GM19239 (cell line): ENCODE measurements around the gene SVEP1.
"Not testable (repeated sequence)": the region's sequence is repeated elsewhere in the genome, so short reads cannot be mapped to it uniquely, and the experiment has no call there.

Experiments used
- DNase-seq: peaks from one replicate; pipeline ENCODE4 v3.0.0; 2011; ENCODE audit warnings: low spot score; ENCODE audit not compliant: insufficient read length
- FAIRE-seq: peaks from 2 replicates; lab custom pipeline; 2011; peaks lifted over from hg19 to GRCh38; lab: Jason Lieb, UNC

The SVEP1 gene

DNA sequence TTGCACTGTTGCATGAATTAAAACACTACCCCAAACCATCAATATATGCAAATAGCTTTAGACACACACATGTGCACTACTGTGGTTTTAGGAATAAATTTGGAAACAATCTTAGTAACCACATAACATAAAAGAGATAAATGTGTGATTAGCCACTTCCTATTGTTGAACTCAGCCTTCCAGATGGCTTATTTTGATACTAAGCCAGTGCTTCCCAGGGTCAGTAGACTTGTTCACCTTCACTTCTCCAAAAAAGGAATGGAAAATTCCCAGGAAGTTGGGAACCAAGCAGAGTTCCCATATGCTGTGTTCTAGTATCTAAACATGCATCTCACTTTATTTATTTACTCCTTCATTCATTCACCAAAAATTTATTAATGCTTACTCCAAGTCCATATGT, 47.8 kb downstream of the SVEP1 start:
- DNase-seq (no peak), FAIRE-seq (no peak)

DNA sequence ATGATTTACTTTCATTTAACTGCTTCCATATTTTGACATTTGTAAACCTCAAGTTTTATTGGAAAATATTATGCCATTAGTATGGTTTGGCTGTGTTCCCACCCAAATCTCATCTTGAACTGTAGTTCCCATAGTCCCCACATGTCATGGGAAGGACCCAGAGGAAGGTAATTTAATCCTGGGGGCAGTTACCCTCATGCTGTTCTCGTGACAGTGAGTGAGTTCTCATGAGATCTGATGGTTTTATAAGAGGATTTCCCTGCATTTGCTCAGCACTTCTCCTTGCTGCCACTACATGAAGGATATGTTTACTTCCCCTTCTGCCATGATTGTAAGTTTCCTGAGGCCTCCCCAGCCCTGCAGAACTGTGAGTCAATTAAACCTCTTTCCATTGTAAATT, 48.3 kb downstream of the SVEP1 start:
- not testable (repeated sequence) for DNase-seq, FAIRE-seq

DNA sequence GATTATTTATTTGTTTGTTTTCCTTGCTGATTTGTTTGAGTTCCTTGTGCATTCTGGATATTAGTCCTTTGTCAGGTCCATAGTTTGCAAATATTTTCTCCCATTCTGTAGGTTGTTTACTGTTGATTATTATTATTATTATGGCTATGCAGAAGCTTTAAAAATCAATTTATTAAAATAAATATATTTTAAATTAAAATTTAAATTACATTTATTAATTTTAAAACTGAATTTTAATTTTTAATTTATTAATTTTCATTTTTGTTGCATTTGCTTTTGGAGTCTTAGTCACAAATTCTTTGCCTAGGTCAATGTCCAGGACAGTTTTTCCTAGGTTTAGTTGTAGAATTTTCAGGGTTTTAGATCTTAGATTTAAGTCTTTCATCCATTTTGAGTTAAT, 50.9 kb downstream of the SVEP1 start:
- FAIRE-seq (no peak), DNase-seq (no peak)

DNA sequence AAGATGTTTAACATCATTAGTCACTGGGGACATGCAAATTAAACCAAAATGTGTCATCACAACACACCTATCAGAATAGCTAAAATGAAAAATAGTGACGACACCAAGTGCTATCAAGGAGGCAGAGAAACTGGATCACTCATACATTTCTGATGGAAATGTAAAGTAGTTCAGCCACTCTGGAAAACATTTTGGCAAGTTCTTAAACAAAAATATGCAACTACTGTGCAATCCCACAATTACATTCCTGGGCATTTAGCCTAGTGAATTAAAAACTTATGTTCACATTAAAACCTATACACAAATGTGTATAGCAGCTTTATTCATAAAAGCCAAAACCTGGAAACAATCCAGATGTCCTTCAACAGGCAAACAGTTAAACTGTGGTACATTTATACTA, 53.1 kb downstream of the SVEP1 start:
- FAIRE-seq (no peak), DNase-seq (no peak)

DNA sequence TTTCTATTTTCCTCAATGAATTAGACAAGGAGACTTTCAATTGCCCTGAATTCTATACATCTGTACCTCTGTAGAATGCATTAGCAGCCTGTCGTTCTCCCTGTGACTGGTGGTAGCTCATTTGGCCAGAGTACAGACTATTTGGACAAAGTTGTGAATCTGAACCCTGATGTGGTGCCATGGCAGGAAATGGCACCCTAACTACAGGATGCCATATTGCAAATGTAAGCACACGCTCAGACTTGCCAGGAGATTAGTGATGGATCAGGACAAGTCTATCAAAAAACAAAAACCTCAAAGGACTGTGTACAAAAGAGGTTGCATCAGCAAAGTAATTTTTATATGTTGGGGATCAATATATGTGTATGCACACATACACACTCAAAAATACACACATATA, 58.3 kb downstream of the SVEP1 start:
- no peak for FAIRE-seq
- DNase-seq: no peak

DNA sequence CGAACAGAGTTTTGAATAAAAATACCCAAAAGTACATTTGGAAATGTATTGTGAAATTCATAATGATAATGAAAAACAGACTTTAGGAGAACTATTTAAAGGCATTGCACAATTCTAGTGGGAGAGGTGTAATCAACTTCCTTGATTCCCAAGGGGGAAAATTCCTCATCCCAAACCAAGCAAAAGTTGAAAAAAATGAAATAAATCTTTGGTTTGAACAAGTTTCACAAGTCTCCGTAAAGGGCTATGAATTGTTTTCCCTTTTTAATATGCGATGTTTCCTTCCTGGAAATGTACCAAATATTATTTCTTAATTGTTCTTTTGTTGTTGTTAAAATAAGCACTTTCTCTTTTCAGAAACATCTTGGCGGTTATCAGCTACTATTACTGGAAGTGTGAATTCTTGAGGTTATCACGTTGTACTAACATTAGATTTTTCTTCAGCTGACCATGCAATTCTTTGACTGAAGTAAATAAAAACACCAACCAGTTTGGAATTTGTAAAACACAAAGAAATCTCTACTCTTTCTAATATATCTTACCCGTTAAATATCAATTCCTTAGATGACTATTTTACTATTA, 59.3 kb downstream of the SVEP1 start:
- DNase-seq (no peak), FAIRE-seq (no peak)

DNA sequence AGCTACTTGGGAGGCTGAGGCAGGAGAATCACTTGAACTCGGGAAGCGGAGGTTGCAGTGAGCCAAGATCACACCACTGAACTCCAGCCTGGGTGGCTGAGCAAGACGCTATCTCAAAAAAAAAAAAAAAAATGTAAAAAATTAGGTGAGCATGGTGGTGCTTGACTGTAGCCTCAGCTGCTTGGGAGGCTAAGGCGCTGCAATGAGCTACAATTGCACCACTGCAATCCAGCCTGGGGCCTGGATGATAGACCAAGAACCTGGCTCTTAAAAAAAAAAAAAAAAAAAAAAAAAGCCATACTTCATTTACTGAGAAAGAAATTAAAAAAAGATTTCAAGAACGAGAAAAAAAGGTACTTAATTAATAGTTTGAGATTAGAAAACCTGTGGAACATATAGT, 62.1 kb downstream of the SVEP1 start:
- FAIRE-seq: no peak
- DNase-seq: no peak

DNA sequence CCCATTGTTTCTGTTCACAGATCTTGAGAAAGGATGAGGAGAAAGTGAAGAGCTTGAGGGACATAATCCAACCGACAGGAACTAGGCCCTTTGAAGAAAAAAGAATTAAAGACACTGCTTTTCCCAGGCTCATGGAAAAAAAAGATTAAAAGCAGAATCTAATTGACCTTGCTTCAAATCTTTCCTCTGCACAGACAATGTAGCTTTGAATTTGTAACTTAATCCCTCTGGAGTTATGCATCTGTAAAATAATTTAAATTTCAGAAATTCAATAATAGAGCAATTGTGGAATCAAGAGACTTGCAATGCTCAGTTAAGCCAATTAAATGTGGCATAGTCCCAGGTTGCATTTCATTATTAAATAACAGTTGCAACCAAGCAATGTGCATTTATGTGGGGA, 64.6 kb downstream of the SVEP1 start:
- no peak for DNase-seq
- no peak for FAIRE-seq

DNA sequence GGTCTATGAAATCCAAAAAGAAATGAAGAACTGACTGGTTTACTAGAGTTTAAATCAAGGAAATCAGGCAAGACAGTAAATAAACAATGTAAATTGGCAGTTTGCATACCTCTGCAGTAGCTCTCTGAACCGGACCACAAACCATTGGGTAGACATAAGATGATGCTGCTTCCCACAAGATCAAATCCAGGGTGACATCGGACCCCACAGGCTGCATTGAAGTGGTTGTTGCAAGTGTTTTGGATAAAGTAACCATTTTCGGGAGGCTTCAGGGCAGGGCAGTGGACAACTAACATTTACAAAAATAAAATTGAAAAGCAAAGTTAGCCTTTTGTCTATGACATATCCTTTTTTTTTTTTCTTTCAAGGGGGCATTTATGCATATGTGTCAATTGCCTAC, 66.7 kb downstream of the SVEP1 start:
- DNase-seq: no peak
- FAIRE-seq: no peak

DNA sequence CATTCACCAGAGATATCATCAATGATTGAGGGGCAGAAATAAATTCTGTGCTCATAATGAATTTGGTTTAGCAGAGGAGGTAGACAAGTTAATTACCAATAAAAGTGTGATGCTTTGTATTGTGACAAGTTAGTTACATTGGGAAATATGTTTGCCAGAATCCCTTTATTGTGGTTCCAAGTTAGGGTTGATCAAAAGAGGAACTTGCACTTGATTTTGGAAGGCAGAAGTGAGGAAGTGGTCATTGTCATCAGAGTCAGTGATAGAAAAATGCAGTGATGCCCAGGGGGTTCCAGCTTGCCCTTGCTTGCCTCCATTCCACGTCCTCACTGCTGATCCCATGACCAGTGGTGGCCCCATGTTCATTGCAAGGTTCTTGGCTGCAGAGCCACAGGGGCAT, 69.7 kb downstream of the SVEP1 start:
- DNase-seq (no peak), FAIRE-seq (no peak)

DNA sequence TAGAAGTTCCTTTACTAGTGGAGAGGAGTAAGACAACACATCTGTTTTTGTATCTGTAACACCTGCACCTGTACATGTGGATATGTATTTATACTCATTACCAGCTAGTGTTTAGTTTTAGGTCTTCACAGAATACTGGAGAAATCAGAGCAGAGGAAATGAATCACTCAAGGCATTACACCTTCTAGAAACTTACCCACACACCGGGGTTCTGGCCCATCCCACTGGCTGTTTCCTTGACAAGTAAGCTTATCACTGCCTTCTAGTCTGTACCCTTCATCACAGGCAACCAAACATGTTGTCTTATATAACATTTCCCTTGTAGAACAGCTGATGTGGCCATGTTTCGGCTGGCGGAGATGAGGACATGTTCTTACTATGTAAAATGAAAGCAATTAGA, 76.7 kb downstream of the SVEP1 start:
- FAIRE-seq (no peak), DNase-seq (no peak)

DNA sequence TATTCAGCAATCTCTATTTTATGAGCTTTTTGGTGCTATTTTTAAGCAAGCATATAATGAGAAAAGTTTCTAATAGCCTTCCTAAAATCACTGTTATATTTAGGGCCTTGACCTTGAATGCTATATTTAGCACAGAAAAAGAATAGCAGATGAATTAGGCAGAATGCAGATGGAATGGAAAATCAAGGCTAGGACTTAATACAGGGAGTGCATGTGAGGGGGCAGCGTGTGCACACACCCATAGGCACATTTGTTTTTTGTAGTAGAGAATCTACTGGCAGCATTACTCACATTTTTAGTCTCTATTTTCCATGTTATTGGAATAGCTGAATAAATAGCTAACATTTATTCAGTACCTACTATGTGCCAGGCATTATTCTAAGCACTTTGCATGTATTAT, 79.9 kb downstream of the SVEP1 start:
- FAIRE-seq (no peak), DNase-seq (no peak)

DNA sequence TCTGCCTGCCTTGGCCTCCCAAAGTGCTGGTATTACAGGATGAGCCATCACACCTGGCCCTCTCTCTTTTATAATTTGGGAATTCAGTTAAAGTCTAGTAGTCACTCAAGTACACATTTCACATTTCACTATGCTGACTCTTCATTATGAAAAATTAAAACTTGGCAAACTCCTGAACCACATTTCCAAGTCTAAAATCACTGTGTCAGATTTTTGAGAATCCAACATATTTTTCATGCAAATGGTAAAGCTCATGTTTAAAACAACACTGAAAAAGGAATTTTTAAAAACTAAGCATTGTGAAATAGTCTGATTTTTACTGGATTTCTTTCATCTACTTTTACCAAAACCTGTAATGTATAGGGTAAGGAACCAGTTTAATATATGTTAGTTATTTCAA, 92.3 kb downstream of the SVEP1 start:
- no peak for FAIRE-seq
- no peak for DNase-seq

DNA sequence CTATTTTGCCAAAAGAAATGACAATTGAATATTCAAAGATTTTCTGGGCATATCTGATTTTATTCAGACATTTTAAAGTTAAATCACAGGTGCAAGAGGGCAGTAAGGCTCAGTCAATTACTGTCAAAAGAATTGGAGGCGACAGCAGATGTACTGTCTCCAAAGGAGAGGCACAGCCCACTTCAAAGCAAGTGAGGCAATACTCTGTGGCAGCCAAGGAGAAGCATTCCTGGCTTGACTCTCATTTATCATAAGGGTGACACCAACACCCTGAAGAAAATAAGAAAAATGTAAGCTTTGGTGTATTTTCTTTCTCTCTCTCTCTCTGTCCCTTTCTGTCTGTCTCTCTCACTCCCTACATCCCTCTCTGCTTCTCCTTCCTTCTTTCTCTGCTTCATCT, 93.3 kb downstream of the SVEP1 start:
- FAIRE-seq (no peak), DNase-seq (no peak)

DNA sequence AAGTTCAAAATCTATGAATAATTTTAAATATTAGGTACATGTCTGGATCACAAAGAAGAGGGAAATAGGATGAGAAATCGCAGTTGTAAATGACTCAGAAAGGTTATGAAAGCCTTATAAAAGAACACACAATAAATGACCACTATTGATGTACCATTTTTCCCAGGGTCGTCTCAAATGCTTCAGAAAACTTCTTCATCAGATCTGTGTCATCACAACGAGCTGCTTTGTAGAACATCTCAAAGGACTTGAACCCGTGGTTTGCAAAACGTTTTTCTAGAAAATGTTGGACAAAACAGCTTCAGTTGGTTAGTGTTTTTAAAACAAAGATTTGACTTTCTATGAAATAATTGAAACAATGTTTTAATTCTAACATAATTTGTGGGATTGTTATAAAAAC, 100.1 kb downstream of the SVEP1 start:
- no peak for DNase-seq
- FAIRE-seq: no peak

DNA sequence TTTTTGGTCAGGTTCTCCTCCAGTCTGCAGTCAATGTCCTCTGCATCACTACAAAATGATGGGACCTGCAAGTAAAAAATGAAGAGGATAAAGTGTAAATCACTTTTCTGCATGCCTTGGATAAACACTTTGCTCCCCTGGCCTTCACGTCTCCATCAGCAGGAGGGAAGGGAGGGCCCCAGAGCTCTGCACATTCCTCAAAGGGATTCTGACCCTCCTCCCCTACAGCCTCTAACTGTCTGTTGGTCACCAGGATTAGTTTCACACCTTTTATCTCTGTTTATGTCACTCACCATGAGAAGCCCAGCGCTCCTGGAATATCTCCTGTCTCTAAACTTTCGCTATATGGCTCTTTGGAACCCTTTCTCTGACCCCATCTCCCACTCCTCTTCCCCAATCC, 103.3 kb downstream of the SVEP1 start:
- no peak for DNase-seq
- no peak for FAIRE-seq

DNA sequence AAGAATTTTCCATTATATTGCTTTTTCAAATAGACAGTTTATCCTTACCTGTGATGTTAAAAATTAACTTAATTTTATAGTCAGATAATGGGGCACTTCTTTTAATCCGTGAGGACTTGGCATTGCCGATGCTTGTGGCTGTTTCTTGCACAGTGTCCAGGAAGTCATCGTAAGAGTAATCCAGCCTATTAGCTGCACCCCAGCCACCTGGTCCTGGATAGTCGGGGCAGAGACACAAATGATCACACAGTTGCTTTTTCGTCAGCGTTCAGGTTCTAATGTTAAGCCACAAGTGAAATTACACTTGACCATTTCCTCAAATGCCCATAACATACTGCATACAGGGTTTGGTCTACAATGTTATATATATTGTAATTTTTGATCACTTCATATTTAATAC, 107.4 kb downstream of the SVEP1 start:
- DNase-seq (no peak), FAIRE-seq (no peak)

DNA sequence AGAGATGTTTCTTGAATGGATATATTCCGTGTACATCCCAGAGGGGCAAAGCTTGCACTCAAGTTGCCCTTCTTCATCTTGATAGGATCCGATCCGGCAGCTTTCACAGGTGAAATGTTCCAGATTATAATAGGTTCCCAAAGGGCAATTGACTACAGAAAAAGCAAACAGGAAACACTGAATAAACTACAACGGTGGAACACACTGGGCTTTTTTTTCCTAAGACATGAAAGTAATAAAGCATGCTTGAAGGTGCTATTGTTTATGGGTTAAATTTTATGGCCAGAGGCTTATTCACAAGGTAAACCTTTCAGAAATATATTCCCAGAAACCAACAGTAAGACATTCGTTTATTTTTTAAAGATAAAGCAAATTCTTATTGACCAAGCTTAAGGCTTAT, 110.6 kb downstream of the SVEP1 start:
- FAIRE-seq: no peak
- DNase-seq: no peak

DNA sequence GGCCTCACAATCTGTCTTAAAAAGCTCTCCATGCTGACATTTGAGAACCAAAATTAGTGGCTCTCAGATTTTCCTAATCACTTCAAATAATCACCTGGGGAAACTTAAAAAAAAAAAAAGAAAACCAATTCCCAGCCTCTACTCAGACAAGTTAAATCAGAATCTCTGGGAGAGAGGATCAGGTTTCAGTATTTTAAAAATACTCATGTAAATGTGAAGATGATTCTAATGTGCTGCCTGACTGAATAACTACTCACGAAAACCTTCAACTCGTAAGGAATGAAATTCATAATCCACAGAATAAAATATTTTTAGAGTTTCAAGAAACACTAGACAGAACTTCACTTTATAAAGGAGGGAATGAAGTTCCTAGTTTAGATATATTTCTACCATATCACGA, 114.4 kb downstream of the SVEP1 start:
- DNase-seq (no peak), FAIRE-seq (no peak)

DNA sequence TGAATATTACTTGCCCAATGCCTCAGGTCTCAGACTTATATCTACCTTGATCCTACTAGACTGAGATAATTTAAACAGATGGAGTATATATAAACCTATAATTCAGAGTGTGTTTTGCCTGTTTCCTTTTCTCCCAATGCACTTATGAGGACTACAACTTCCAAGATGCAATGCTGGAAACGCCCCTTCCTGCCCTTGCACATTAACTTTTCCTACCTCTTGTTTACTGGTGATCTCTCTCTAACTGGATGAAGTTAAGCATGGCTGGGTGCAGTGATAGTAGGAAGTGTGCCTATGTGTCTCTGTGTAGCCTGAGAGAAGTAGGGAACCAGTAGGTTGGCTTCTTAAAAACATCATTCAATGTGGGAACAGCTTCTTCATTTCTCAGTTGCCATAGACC, 115.2 kb downstream of the SVEP1 start:
- DNase-seq: no peak
- FAIRE-seq: no peak

DNA sequence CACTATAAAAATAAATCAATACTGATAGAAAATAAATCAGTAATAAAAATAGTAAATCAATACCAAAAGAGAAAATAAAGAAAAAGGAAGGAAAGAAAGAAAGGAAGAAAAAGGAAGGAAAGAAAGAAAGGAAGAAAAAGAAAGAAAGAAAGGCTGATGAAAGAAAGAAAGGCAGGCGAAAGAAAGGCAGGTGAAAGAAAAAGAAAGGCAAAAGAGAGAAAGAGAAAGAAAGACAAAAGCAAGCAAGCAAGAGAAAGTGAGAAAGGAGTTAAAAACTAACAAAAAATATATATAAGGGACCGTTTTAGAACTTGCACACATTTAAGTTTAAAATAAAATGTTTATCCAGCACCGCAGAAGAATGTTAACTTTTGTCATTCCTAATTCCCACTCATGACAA, 116.0 kb downstream of the SVEP1 start:
- DNase-seq: no peak
- FAIRE-seq: no peak

DNA sequence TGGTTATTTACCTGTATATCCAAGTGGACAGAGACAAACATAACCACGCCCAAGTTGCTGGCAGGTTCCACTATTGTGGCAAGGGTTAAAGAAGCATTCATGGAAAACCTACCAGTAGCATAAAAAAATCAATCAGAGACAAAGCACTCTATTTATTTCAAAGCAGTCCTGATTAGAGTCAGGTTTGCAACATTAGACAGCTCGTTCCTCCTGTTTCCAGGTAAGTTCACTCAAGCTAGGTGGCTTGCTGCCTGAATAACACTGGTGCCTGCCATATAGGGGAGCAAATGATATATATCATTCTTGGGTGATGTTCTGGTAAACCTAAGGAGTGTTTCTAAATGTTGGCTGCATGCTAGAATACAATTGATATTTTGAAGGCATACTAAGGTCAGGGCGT, 122.3 kb downstream of the SVEP1 start:
- FAIRE-seq (no peak), DNase-seq (no peak)

DNA sequence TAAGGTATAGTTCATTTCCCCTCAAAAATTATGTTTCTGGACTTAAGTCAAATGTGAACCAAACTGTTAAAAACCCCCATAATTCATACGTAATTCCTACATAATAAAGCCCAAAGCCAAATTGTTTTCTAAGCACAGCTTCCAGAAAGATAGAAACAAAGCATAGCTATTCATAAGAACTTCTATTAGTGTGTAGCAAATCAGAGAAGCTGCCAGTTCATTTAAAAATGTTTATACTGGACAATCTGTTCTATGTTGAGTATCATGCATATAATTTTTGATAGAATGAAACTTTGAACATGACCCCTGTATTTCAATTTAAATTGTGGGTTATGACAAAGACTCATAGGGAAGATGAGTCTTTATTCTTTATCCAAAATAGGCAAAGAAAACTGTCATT, 122.9 kb downstream of the SVEP1 start:
- FAIRE-seq: no peak

More for the DNA sequence above, 122.9 kb downstream of the SVEP1 start:
- no peak for DNase-seq
